HG02623 (cell line): ENCODE measurements around the gene PHF3.

ENCODE experiments used
- ATAC-seq: cut with Tn5 transposase; IDR thresholded peaks from one replicate; pipeline ENCODE4 v1.9.1; 2021; ENCODE audit warnings: moderate library complexity; ENCODE audit not compliant: unreplicated experiment

The PHF3 gene

GRCh38 chr6:63640062-63640461 lies 4.5 kb downstream of the PHF3 start:
- no peak for ATAC-seq

- no peak for ATAC-seq
These were observed 8.3 kb downstream of the PHF3 start for GRCh38 chr6:63643862-63644261.

DNA sequence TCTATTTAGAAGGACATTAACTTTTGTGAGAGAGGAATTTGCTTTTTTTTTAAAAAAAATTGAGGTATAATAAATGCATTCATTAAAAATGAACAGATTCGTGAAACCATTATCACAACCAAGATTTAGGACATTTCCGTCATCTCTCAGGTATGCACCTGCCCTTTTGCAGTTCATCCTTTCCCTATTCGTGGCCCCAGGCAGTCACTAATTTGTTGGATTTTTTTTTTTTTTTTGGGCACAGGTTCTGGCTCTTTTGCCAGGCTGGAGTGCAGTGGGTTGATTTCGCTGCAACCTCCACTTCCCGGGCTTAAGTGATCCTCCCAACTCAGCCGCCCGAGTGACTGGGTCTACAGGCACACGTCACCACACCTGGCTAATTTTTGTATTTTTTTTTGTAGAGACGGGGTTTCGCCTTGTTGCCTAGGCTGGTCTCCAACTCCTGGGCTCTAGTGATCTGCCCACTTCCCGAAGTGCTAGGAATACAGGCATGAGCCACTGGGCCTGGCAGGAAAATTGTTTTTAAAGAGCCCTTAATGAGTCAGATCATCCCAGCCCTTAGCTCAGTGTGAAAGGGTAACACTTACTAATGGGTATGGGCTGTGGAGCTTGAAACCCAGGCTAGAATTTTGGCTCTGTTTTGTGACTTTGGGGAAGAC lies 9.2 kb downstream of the PHF3 start:
- no peak for ATAC-seq

DNA sequence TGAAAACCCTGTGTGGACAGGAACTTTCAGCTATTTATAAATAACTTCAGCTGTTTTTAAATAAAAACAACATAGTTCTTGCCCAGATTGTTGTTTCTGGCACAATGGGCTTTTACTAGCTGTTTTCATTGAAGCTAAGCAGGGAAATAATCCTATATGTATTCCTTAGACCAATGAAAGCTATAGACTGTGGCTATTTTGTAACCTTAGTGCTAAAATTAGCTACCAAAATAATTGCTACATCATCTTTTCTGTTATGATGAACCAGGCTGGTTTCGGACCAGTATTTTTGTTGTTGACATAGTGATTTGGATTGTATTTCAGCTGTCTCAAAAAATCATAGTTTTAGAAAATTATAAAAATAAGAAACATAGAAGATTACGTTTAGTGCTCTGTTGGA lies 13.7 kb downstream of the PHF3 start:
- no peak for ATAC-seq

DNA sequence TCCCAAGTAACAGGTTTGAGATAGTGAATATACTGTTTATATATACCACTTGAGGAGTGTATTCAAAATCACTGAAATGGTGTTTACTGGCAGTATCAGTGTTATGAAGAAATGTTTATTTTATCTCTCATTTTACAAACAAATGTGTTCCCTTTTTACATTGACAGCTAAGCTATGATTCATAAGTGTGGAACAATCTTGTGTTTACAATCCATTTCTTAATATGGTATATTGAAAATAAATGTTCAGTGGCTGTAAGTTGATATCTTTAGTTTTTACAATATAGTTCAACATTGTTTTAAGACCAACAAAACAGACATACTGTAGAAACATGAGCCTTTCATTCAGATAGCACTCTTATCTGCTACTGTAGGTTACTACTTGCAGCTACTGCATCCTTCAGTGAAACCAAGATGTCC lies 14.3 kb downstream of the PHF3 start:
- no peak for ATAC-seq

- no peak for ATAC-seq
These were observed 17.4 kb downstream of the PHF3 start for GRCh38 chr6:63652980-63653379.

- ATAC-seq = no peak
These were observed 25.2 kb downstream of the PHF3 start for GRCh38 chr6:63660757-63661156.

- no peak for ATAC-seq
These were observed 26.2 kb downstream of the PHF3 start for GRCh38 chr6:63661769-63662168.

DNA sequence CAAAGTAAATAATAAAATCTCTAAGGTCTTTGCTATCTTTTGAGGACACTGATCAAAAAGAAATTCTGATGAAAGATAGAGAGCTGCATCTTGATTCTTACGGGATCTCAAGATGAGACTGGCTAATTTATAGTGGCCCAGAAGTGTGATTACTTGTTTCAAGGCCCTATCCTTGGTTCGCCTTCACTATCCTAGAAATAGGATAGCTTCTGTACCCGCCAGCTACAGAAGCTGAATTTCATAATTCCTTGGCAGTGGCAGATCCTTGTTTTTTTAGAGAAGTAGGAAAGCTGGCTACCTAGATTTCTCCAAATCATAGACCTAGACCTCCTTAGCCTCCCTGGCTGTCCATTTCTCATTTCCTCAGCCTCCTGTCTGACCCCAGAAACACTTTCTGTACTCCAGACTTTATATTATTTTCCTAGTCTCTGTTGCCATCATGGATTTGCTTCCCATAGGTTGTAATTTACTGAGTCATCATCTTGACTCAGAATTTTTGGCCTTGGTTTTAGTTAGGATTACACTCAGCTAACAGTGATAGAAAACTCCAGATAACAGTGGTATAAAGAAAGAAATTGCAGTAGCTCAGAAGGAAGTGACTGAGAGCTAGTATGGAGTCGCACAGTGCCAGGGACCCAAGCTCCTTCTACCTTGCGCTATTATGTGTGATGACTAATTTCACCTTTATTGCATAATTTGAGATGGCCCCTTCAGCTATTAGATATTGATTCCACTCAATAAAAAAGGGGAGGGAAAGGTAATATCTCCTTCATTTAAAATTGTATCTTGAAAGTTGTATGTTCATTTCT lies 27.7 kb downstream of the PHF3 start:
- ATAC-seq = no peak

GRCh38 chr6:63663956-63664281 lies 28.3 kb downstream of the PHF3 start:
- no peak for ATAC-seq

DNA sequence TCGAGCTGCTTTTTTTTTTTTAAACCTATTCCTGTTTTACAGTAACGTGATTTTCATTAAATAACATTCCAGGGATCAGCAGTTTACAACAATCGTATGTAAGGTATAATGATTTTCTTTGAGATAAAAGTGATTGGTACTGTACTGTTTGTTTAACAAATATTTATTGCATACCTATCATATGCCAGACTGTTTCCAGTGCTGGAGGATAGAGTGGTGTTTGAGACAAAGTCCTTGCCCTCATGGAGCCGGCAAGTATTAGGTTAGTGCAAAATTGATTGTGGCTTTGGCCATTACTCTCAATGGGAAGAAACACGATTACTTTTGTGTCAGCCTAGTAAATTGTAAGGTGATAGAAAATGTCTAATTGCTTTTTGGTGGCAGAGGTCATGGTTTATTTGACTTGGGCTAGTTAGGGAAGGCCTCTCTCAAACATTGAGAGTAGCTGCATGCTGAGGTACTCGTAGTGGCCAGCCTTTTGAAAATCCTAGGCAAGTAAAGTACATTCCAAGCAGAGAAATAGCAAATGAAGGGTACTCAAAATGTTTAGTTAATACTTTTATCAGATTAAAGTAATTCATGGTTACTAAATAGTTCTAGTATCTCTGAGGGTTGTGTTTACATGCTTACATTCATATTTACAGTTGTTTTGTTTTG lies 35.6 kb downstream of the PHF3 start:
- ATAC-seq = no peak

DNA sequence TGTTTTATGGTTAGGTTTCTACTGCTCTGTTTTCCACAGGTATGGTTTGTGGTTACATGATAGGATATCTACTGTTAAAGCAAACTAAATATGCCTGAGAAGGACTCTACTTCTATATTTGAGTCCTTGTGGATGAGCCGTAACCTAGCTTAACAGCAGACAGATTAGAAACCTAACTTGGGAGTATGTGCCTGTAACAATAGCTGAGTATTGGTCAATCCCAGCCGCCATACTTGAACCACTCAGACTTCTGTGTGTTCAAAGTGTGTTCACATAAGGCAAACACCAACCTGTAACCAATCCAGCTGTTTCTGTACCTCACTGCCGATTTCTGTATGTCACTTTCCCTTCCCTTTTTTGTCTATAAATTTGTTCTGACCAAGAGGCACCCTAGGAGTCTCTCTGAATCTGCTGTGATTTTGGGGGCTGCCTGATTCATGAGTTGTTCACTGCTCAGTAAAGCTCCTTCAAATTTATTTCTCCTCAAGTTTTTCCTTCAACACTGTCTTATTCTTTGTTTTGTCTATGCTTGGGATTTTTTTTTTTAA lies 37.1 kb downstream of the PHF3 start:
- no peak for ATAC-seq

- no peak for ATAC-seq
These were observed 38.1 kb downstream of the PHF3 start for GRCh38 chr6:63673692-63674091.

- ATAC-seq = no peak
These were observed 39.0 kb downstream of the PHF3 start for GRCh38 chr6:63674635-63675034.

GRCh38 chr6:63675138-63675537 lies 39.5 kb downstream of the PHF3 start:
- ATAC-seq = no peak

DNA sequence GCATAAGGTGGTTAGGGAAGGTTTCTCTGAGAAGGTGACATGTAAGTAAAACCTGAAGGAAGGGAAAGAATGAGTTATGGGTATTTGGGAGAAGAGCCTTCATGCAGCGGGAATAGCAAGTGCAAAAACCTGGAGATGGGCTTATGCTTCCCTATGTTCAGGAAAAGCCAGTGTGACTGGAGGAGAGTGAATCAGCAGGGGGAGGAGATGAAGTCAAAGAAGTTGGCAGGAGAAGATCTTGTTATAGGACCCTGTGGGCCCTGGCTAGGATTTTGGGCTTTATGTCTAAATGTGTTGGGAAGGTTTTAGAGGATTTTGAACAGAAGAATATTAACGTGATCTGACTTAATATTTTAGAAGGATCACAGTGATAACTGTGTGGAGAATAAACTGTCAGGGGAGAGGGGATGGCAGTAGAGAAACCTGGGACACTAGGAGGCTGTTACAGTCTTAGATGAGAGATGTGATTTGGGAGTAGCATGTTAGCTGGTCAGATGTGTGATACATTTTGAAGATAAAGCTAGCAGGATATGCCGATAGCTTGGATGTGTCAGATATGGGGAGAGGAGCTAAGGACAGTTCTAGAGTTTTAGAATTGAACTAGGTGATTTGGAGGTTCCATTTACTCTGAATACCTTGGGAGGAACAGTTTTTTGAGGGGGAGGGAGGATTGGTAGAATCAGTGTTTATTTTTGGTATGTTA lies 41.0 kb downstream of the PHF3 start:
- no peak for ATAC-seq

DNA sequence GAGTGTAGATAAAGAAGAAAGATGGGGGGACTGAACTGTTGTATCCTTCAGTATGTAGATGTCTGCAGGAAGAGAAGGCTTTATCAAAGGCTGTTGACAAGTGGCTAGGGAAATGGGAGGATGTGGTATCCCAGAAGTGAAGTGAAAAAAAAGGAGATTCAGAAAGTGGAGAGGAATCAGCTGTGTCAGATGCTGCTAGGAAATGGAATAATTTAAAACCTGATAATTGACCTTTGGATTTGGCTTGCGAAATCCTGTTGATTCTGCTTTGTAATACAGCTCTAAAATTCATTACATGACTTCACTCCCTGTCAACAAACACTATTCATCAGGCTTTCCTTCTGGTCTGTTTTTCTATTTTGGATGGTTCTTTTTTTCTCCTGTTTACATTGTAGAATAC lies 41.7 kb downstream of the PHF3 start:
- ATAC-seq = no peak

DNA sequence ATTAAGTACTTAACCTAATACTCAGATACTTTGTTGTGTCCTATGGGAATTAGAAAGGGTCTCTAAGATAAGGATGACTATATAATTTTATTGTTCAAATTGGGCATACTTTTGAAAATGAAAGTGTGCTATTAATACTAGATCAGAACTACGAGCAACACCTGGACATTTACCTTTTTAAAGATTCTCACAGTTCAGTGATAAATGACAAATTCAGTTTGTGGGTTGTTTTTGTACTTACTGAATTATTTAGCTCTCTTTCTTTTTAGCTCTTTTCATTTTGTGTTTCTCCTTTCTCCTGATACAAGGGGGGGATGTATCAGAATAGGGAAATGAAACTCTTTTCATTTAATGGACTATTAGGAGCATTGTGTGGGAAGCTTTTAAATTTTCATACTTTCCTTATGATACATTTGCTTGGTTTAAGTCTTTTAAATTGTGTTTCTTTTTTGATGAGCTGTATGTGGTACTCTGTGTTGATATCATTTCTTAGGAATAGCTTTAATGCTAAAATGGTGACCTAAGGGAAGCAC lies 47.5 kb downstream of the PHF3 start:
- ATAC-seq = no peak

- ATAC-seq = peak; percentile 87
These were observed 50.1 kb downstream of the PHF3 start for GRCh38 chr6:63685446-63686379.

GRCh38 chr6:63689421-63689820 lies 53.8 kb downstream of the PHF3 start:
- ATAC-seq = no peak
